ENCODE results near the gene IGIP. TPM values are rescaled to one million over a fixed set of nuclear protein-coding genes. Genes with fewer than 3 reads are reported as not detected.

IGIP gene
- total and polyA plus RNA-seq, 2 donors (not counting 1 experiment from before 2014, with no cell fraction given): 1.3 to 9.9 TPM

DNA sequence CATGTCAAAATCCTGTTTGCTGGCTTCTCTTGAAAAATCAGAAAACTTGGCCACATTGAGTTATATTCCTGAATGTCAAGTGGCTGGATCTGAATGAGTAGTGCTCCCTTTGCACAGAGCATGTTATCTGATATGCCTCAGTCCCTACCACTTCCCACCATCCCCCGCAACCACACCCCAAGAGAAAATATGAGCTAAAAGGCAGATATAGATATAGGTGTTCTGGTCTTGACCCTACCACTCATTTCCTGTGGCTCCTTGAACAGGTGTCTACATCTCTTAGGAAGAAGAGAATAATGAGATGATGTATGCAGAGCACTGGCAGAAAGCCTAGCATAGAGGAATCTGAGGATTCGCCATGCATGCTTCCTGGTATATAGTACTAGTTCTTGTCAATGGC, 42.6 kb downstream of the IGIP start:
- no CpG with 5 or more reads among the region's 2 CpGs for WGBS (ENCODE audit: insufficient coverage)
- Histone ChIP-seq H3K27me3 (replicated peaks in 1 of 4; ENCODE audit: control extremely low read depth in 1 of 4, control insufficient read depth in 3 of 4, insufficient read depth in 4 of 4, low read length in 3 of 4) (no peaks in the 10 kb centered on the region), H2AFZ (ENCODE audit: insufficient read depth, low read depth, low read length, poor library complexity, severe bottlenecking) (no peak overlapping the region), H3K36me3 (replicated peaks in 1 of 2; ENCODE audit: control extremely low read depth in 1 of 2, control insufficient read depth in 1 of 2, extremely low read depth in 1 of 2, insufficient read depth in 2 of 2, low read length in 1 of 2) (no peaks in the 10 kb centered on the region), H4K20me1 (ENCODE audit: control insufficient read depth, insufficient read depth, low read length, poor library complexity, severe bottlenecking) (no peaks in the 10 kb centered on the region), H3K9me3 (ENCODE audit: control extremely low read depth in 1 of 3, control insufficient read depth in 2 of 3, insufficient read depth in 1 of 3, low read length in 2 of 3) (no peaks in the 10 kb centered on the region), H3K9ac (ENCODE audit: low read length) (no peak overlapping the region), H3K4me1 (ENCODE audit: control insufficient read depth in 2 of 2, insufficient read depth in 2 of 2, low read length in 2 of 2) (no peaks in the 10 kb centered on the region), H3K79me2 (ENCODE audit: control insufficient read depth, insufficient read depth, low read length) (no peaks in the 10 kb centered on the region), H3K4me3 (ENCODE audit: control extremely low read depth in 1 of 5, extremely low read depth in 1 of 5, insufficient read depth in 1 of 5, low read depth in 2 of 5, low read length in 4 of 5) (no peak overlapping the region), H3K27ac (ENCODE audit: low read length in 2 of 2) (no peak overlapping the region), H3K4me2 (replicated peaks; ENCODE audit: low read depth, low read length, poor library complexity, severe bottlenecking) (no peak overlapping the region)
- TF ChIP-seq EZH2 (IDR thresholded peaks at IDR 0.05; ENCODE audit: borderline replicate concordance, insufficient read depth, low read depth, low read length, poor library complexity, severe bottlenecking): no peak
- TF ChIP-seq CTCF (IDR thresholded peaks at IDR 0.05): no peak
- H3K4me3 Mint-ChIP-seq: no peak overlapping the region
- no peak overlapping the region for H3K27ac Mint-ChIP-seq
- DNase-seq: no peak
- H3K27me3 Mint-ChIP-seq: no peaks in the 10 kb centered on the region
- H3K4me1 Mint-ChIP-seq: no peaks in the 10 kb centered on the region
- CTCF ChIA-PET: interaction anchor here (0.8 to 1.7 kb wide), 4 partner anchors 9 to 113 kb away, joined by 3 to 5 read pairs (median 4); no protein-coding TSS in a partner anchor
- intact Hi-C loops (cut with micrococcal nuclease): no loop called here
- POLR2A ChIA-PET: no interaction called here
- no peaks in the 10 kb centered on the region for H3K9me3 Mint-ChIP-seq (ENCODE audit: insufficient read depth)
- ATAC-seq (ENCODE audit: low read depth): no peak

- Mint-ChIP-seq H3K9me3 (ENCODE audit: insufficient read depth) (no peaks in the 10 kb centered on the region), H3K4me3 (no peak overlapping the region), H3K4me1 (peaks cover 3% of the 10 kb centered on the region), H3K27ac (no peak overlapping the region), H3K27me3 (no peaks in the 10 kb centered on the region)
- Histone ChIP-seq H3K9me3 (ENCODE audit: control extremely low read depth in 1 of 3, control insufficient read depth in 2 of 3, insufficient read depth in 1 of 3, low read length in 2 of 3) (no peaks in the 10 kb centered on the region), H3K27ac (ENCODE audit: low read length in 2 of 2) (no peak overlapping the region), H3K79me2 (ENCODE audit: control insufficient read depth, insufficient read depth, low read length) (no peaks in the 10 kb centered on the region), H3K4me3 (ENCODE audit: control extremely low read depth in 1 of 5, extremely low read depth in 1 of 5, insufficient read depth in 1 of 5, low read depth in 2 of 5, low read length in 4 of 5) (no peak overlapping the region), H3K36me3 (replicated peaks in 1 of 2; ENCODE audit: control extremely low read depth in 1 of 2, control insufficient read depth in 1 of 2, extremely low read depth in 1 of 2, insufficient read depth in 2 of 2, low read length in 1 of 2) (no peaks in the 10 kb centered on the region), H3K27me3 (replicated peaks in 1 of 4; ENCODE audit: control extremely low read depth in 1 of 4, control insufficient read depth in 3 of 4, insufficient read depth in 4 of 4, low read length in 3 of 4) (no peaks in the 10 kb centered on the region), H3K4me1 (ENCODE audit: control insufficient read depth in 2 of 2, insufficient read depth in 2 of 2, low read length in 2 of 2) (peaks cover 1 to 2% of the 10 kb centered on the region in 2 donors), H3K9ac (ENCODE audit: low read length) (no peak overlapping the region), H4K20me1 (ENCODE audit: control insufficient read depth, insufficient read depth, low read length, poor library complexity, severe bottlenecking) (no peaks in the 10 kb centered on the region), H3K4me2 (replicated peaks; ENCODE audit: low read depth, low read length, poor library complexity, severe bottlenecking) (no peak overlapping the region), H2AFZ (ENCODE audit: insufficient read depth, low read depth, low read length, poor library complexity, severe bottlenecking) (no peak overlapping the region)
- intact Hi-C loops (cut with micrococcal nuclease): no loop called here
- no peak for ATAC-seq (ENCODE audit: low read depth)
- DNase-seq: no peak
- ChIA-PET CTCF (interaction anchor here (0.9 to 1.8 kb wide), 6 partner anchors 10 to 96 kb away, joined by 3 to 8 read pairs (median 4); no protein-coding TSS in a partner anchor), POLR2A (no interaction called here)
- TF ChIP-seq EZH2 (IDR thresholded peaks at IDR 0.05; ENCODE audit: borderline replicate concordance, insufficient read depth, low read depth, low read length, poor library complexity, severe bottlenecking) (no peak), CTCF (IDR thresholded peaks at IDR 0.05) (no peak)
- whole genome bisulfite sequencing (ENCODE audit: insufficient coverage): 94% methylated on average over 1 of the region's 1 CpG
Observed at GRCh38 chr5:140169410-140169809, 43.7 kb downstream of the IGIP start.
